ENCODE measurements around the gene KPNA2.
"Not testable (repeated sequence)": the region's sequence is repeated elsewhere in the genome, so short reads cannot be mapped to it uniquely, and the experiment has no call there.

Gene KPNA2

GRCh38 chr17:68080411-68081150 lies 45.0 kb downstream of the KPNA2 start:
- no peak for TF ChIP-seq CTCF (conservative IDR thresholded peaks at IDR 0.05; ENCODE audit: low read depth, low read length)
- H3K4me3 ChIP-seq (ENCODE audit: low read length) = no peak overlapping the region
- DNase-seq (ENCODE audit: low read depth) = no peak

GRCh38 chr17:68081305-68082265 lies 46.0 kb downstream of the KPNA2 start:
- DNase-seq (ENCODE audit: low read depth); H3K4me3 ChIP-seq (ENCODE audit: low read length): not testable (repeated sequence)

- TF ChIP-seq CTCF (conservative IDR thresholded peaks at IDR 0.05; ENCODE audit: low read depth, low read length) = no peak
- DNase-seq (ENCODE audit: low read depth) = no peak
- no peak overlapping the region for H3K4me3 ChIP-seq (ENCODE audit: low read length)
These were observed 50.3 kb downstream of the KPNA2 start for GRCh38 chr17:68085771-68086381.

- H3K4me3 ChIP-seq (ENCODE audit: low read length); DNase-seq (ENCODE audit: low read depth): not testable (repeated sequence)
These were observed 51.1 kb downstream of the KPNA2 start for GRCh38 chr17:68086666-68087065.

GRCh38 chr17:68087131-68087623 lies 51.6 kb downstream of the KPNA2 start:
- DNase-seq (ENCODE audit: low read depth); H3K4me3 ChIP-seq (ENCODE audit: low read length): not testable (repeated sequence)

- H3K4me3 ChIP-seq (ENCODE audit: low read length) = no peak overlapping the region
- DNase-seq (ENCODE audit: low read depth) = no peak
- no peak for TF ChIP-seq CTCF (conservative IDR thresholded peaks at IDR 0.05; ENCODE audit: low read depth, low read length)
These were observed 52.3 kb downstream of the KPNA2 start for GRCh38 chr17:68087851-68088250.

GRCh38 chr17:68089881-68090280 lies 54.3 kb downstream of the KPNA2 start:
- no peak for TF ChIP-seq CTCF (conservative IDR thresholded peaks at IDR 0.05; ENCODE audit: low read depth, low read length)
- no peak for DNase-seq (ENCODE audit: low read depth)
- H3K4me3 ChIP-seq (ENCODE audit: low read length) = no peak overlapping the region

GRCh38 chr17:68094481-68095078 lies 59.0 kb downstream of the KPNA2 start:
- no peak for TF ChIP-seq CTCF (conservative IDR thresholded peaks at IDR 0.05; ENCODE audit: low read depth, low read length)
- H3K4me3 ChIP-seq (ENCODE audit: low read length) = no peak overlapping the region
- no peak for DNase-seq (ENCODE audit: low read depth)

Data from retinal pigment epithelial cell (primary cell).